HEK293 (cell line): Measurements from ENCODE around the gene ZBTB4.

ENCODE experiments used
- CTCF ChIA-PET: fragments of 350-600 bp; formaldehyde crosslinking; extraction: SDS; loops from one replicate; lab custom pipeline; 2021; ENCODE audit warnings: antibody characterized with exemption; lab: Yijun Ruan, JAX
- POLR2A ChIA-PET: fragments of 300-600 bp; formaldehyde crosslinking; extraction: SDS; loops from one replicate; lab custom pipeline; 2020; ENCODE audit warnings: antibody characterized with exemption, inconsistent platforms; lab: Yijun Ruan, JAX
- H3K27ac ChIP-seq: fragments of 200-500 bp; sonication (Bioruptor generic); 2 replicates; pipeline ENCODE4 v1.5.1; 2014; ENCODE audit warnings: low read depth, low read length, control low read depth, inconsistent platforms; ENCODE audit errors: extremely low read depth
- H3K36me3 ChIP-seq, 2 experiments: fragments of 200-500 bp in 1 of 2; sonication (Bioruptor generic) in 1 of 2; 1 replicate in 1 of 2; 2 replicates in 1 of 2; pipeline ENCODE4 v1.5.1; 2014 to 2017; ENCODE audit warnings: inconsistent platforms in 2 of 2, low read length in 2 of 2; ENCODE audit not compliant: control insufficient read depth in 2 of 2, insufficient read depth in 1 of 2
- H3K4me1 ChIP-seq: fragments of 200-500 bp; sonication (Bioruptor generic); 2 replicates; pipeline ENCODE4 v1.5.1; 2014; ENCODE audit warnings: mild to moderate bottlenecking, low read length, inconsistent platforms; ENCODE audit not compliant: control insufficient read depth, insufficient read depth
- H3K4me3 ChIP-seq: 2 replicates; pipeline ENCODE4 v1.5.1; 2011; ENCODE audit warnings: low read depth, mild to moderate bottlenecking, control low read depth, low read length, moderate library complexity
- H3K9me3 ChIP-seq: fragments of 200-500 bp; sonication (Bioruptor generic); 2 replicates; pipeline ENCODE4 v1.5.1; 2014; ENCODE audit warnings: low read depth, low read length, inconsistent platforms; ENCODE audit not compliant: control insufficient read depth, insufficient read depth
- BCL11A ChIP-seq: fragments of 450-650 bp; formaldehyde crosslinking; IDR thresholded peaks from 2 replicates; pipeline ENCODE4 v1.5.1; 2016; ENCODE audit warnings: low read depth, missing biosample characterization, missing genetic modification characterization
- KLF7 ChIP-seq: fragments of 450-650 bp; formaldehyde crosslinking; IDR thresholded peaks from 2 replicates; pipeline ENCODE4 v1.5.1; 2016; ENCODE audit warnings: missing biosample characterization, missing genetic modification characterization, borderline replicate concordance
- KLF8 ChIP-seq: fragments of 450-650 bp; formaldehyde crosslinking; IDR thresholded peaks from 2 replicates; pipeline ENCODE4 v1.5.1; 2016; ENCODE audit warnings: missing biosample characterization, missing genetic modification characterization
- OSR2 ChIP-seq: fragments of 450-650 bp; formaldehyde crosslinking; IDR thresholded peaks from 2 replicates; pipeline ENCODE4 v1.5.1; 2016; ENCODE audit warnings: missing biosample characterization, missing genetic modification characterization
- PRDM6 ChIP-seq: fragments of 450-650 bp; formaldehyde crosslinking; IDR thresholded peaks from 2 replicates; pipeline ENCODE4 v1.5.1; 2017; ENCODE audit warnings: missing biosample characterization, missing genetic modification characterization
- REPIN1 ChIP-seq: fragments of 450-650 bp; formaldehyde crosslinking; IDR thresholded peaks from 2 replicates; pipeline ENCODE4 v1.5.1; 2017; ENCODE audit warnings: missing biosample characterization, missing genetic modification characterization, low read depth
- SALL2 ChIP-seq: fragments of 450-650 bp; formaldehyde crosslinking; IDR thresholded peaks from 2 replicates; pipeline ENCODE4 v1.5.0; 2017; ENCODE audit warnings: missing biosample characterization, mild to moderate bottlenecking, missing genetic modification characterization, borderline replicate concordance
- SP3 ChIP-seq: fragments of 450-650 bp; formaldehyde crosslinking; IDR thresholded peaks from 2 replicates; pipeline ENCODE4 v1.5.1; 2016; ENCODE audit warnings: missing biosample characterization, missing genetic modification characterization
- ZBTB21 ChIP-seq: fragments of 450-650 bp; formaldehyde crosslinking; IDR thresholded peaks from 2 replicates; pipeline ENCODE4 v1.5.1; 2017; ENCODE audit warnings: missing biosample characterization, missing genetic modification characterization
- ZFP41 ChIP-seq: fragments of 450-650 bp; formaldehyde crosslinking; IDR thresholded peaks from 2 replicates; pipeline ENCODE4 v1.5.1; 2016; ENCODE audit warnings: missing biosample characterization, missing genetic modification characterization, borderline replicate concordance
- ZIC2 ChIP-seq: fragments of 450-650 bp; formaldehyde crosslinking; IDR thresholded peaks from 2 replicates; pipeline ENCODE4 v1.5.1; 2016; ENCODE audit warnings: missing biosample characterization, missing genetic modification characterization
- ZNF146 ChIP-seq: fragments of 450-650 bp; formaldehyde crosslinking; IDR thresholded peaks from 2 replicates; pipeline ENCODE4 v1.5.1; 2016; ENCODE audit warnings: missing biosample characterization, missing genetic modification characterization
- ZNF169 ChIP-seq: fragments of 450-650 bp; formaldehyde crosslinking; IDR thresholded peaks from 2 replicates; pipeline ENCODE4 v1.5.1; 2016; ENCODE audit warnings: missing biosample characterization, missing genetic modification characterization
- ZNF184 ChIP-seq: fragments of 450-650 bp; IDR thresholded peaks from 2 replicates; pipeline ENCODE4 v1.5.1; 2018; ENCODE audit warnings: missing biosample characterization, mild to moderate bottlenecking, missing genetic modification characterization
- ZNF19 ChIP-seq: fragments of 450-650 bp; formaldehyde crosslinking; IDR thresholded peaks from 2 replicates; pipeline ENCODE4; 2016; ENCODE audit warnings: missing biosample characterization, missing genetic modification characterization, low read depth
- ZNF221 ChIP-seq: fragments of 450-650 bp; formaldehyde crosslinking; IDR thresholded peaks from 2 replicates; pipeline ENCODE4 v1.5.1; 2017; ENCODE audit warnings: missing biosample characterization, missing genetic modification characterization, borderline replicate concordance
- ZNF239 ChIP-seq: fragments of 450-650 bp; formaldehyde crosslinking; IDR thresholded peaks from 2 replicates; pipeline ENCODE4 v1.5.1; 2016; ENCODE audit warnings: missing biosample characterization, missing genetic modification characterization
- ZNF292 ChIP-seq: fragments of 450-650 bp; formaldehyde crosslinking; IDR thresholded peaks from 2 replicates; pipeline ENCODE4 v1.5.1; 2016; ENCODE audit warnings: low read depth, missing biosample characterization, missing genetic modification characterization, borderline replicate concordance
- ZNF341 ChIP-seq: fragments of 450-650 bp; formaldehyde crosslinking; IDR thresholded peaks from 2 replicates; pipeline ENCODE4; 2016; ENCODE audit warnings: low read depth, missing biosample characterization, missing genetic modification characterization
- ZNF510 ChIP-seq: fragments of 450-650 bp; formaldehyde crosslinking; IDR thresholded peaks from 2 replicates; pipeline ENCODE4 v1.5.1; 2018; ENCODE audit warnings: mild to moderate bottlenecking, missing genetic modification characterization, missing biosample characterization; ENCODE audit not compliant: insufficient replicate concordance
- ZNF558 ChIP-seq: fragments of 450-650 bp; formaldehyde crosslinking; IDR thresholded peaks from 2 replicates; pipeline ENCODE4 v1.5.1; 2016; ENCODE audit warnings: missing biosample characterization, missing genetic modification characterization
- ZNF560 ChIP-seq: fragments of 450-650 bp; formaldehyde crosslinking; IDR thresholded peaks from 2 replicates; pipeline ENCODE4 v1.5.1; 2017; ENCODE audit warnings: missing biosample characterization, missing genetic modification characterization, borderline replicate concordance
- ZNF707 ChIP-seq: fragments of 450-650 bp; formaldehyde crosslinking; IDR thresholded peaks from 2 replicates; pipeline ENCODE4 v1.5.1; 2016; ENCODE audit warnings: missing biosample characterization, missing genetic modification characterization
- ZNF768 ChIP-seq: fragments of 450-650 bp; formaldehyde crosslinking; IDR thresholded peaks from 2 replicates; pipeline ENCODE4 v1.5.1; 2018; ENCODE audit warnings: missing biosample characterization, mild to moderate bottlenecking, missing genetic modification characterization
- ZNF837 ChIP-seq: fragments of 450-650 bp; formaldehyde crosslinking; IDR thresholded peaks from 2 replicates; pipeline ENCODE4 v1.5.1; 2016; ENCODE audit warnings: missing biosample characterization, missing genetic modification characterization
- ZSCAN23 ChIP-seq: fragments of 450-650 bp; formaldehyde crosslinking; IDR thresholded peaks from 2 replicates; pipeline ENCODE4 v1.5.1; 2016; ENCODE audit warnings: missing biosample characterization, missing genetic modification characterization
- ZSCAN5A ChIP-seq: fragments of 450-650 bp; formaldehyde crosslinking; IDR thresholded peaks from 2 replicates; pipeline ENCODE4 v1.5.1; 2016; ENCODE audit warnings: missing biosample characterization, missing genetic modification characterization
- TF ChIP-seq, protein P1 (sequence below): fragments of 450-650 bp; formaldehyde crosslinking; IDR thresholded peaks from 2 replicates; pipeline ENCODE4 v1.5.1; 2016; ENCODE audit warnings: missing biosample characterization, missing genetic modification characterization

Gene ZBTB4

DNA sequence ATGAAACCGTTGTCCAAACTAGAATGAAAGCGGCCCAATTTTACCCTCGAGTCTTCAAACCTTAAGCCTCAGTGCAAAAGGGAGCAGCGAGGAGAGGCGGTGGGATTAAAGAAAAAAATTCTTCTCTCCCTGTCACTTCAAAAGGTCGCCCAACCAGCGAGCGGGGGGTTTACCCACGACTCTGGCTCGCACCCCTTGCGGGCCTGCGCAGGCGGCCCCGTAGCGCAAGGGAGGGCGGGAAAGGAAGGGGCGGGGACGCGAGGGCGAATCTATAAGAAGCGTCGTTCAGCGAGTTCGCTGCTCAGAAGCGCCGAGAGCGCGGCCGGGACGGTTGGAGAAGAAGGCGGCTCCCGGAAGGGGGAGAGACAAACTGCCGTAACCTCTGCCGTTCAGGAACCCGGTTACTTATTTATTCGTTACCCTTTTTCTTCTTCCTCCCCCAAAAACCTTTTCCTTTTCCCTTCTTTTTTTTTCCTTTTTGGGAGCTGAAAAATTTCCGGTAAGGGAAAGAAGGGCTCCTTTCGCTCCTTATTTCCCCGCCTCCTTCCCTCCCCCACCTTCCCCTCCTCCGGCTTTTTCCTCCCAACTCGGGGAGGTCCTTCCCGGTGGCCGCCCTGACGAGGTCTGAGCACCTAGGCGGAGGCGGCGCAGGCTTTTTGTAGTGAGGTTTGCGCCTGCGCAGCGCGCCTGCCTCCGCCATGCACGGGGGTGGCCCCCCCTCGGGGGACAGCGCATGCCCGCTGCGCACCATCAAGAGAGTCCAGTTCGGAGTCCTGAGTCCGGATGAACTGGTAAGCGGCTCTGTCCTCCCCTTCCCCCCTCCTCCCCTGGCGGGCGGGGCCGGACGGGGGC lies 4.9 kb upstream of the ZBTB4 start, which contains the start of gene POLR2A (continued):
- 0 out of 2 replicates have a peak, but pooled peaks have one; percentile 41 for TF ChIP-seq PRDM6 (tag by site-specific recombination)
- TF ChIP-seq BCL11A (tag by site-specific recombination) = no peak
- TF ChIP-seq REPIN1 (tag by site-specific recombination) = peak; percentile 85; the same call in 1 of the 2 replicates
- TF ChIP-seq, all 188 proteins: peak for 114

GRCh38 chr17:7483255-7484066 lies 4.0 kb upstream of the ZBTB4 start:
- Histone ChIP-seq H3K36me3 (peaks cover 4 to 21% of the 10 kb centered on the region in 2 experiments; a peak in 2 of 3 replicates), H3K9me3 (no peaks in the 10 kb centered on the region), H3K4me1 (peaks cover 19% of the 10 kb centered on the region), H3K27ac (peak overlapping the region; percentile 100), H3K4me3 (peak overlapping the region; percentile 87)
- POLR2A ChIA-PET = interaction anchor here (0.5 to 3.8 kb wide), 36 partner anchors 7 to 447 kb away, joined by 3 to 39 read pairs (median 5); partner anchors contain the start of genes CD68, FGF11, FXR2 and MPDU1
- CTCF ChIA-PET = interaction anchor here (0.6 to 1.2 kb wide), 2 partner anchors 66 to 157 kb away, joined by 3 read pairs; no protein-coding TSS in a partner anchor
- TF ChIP-seq ZIC2 (tag by site-specific recombination) (no peak), ZSCAN23 (tag by site-specific recombination) (peak; percentile 32; the same call in 1 of the 2 replicates), REPIN1 (tag by site-specific recombination) (no peak), ZNF221 (tag by site-specific recombination) (no peak), ZNF184 (tag by site-specific recombination) (no peak), ZNF19 (tag by site-specific recombination) (no peak), ZNF558 (tag by site-specific recombination) (peak; percentile 65; the same call in 1 of the 2 replicates), ZNF768 (tag by site-specific recombination) (no peak), ZFP41 (no peak), SP3 (tag by site-specific recombination) (no peak; the same call in 1 of the 2 replicates), ZBTB21 (tag by site-specific recombination) (peak; percentile 99), ZSCAN5A (tag by site-specific recombination) (no peak), ZNF510 (no peak), ZNF560 (no peak), KLF8 (tag by site-specific recombination) (peak; percentile 84), ZNF341 (peak; percentile 78), KLF7 (tag by site-specific recombination) (no peak; the same call in 1 of the 2 replicates), ZNF837 (tag by site-specific recombination) (no peak), OSR2 (tag by site-specific recombination) (peak; percentile 17; the same call in 1 of the 2 replicates), SALL2 (tag by site-specific recombination) (no peak), ZNF146 (tag by site-specific recombination) (no peak), ZNF707 (tag by site-specific recombination) (no peak), ZNF292 (no peak), ZNF169 (tag by site-specific recombination) (no peak), ZNF239 (tag by site-specific recombination) (no peak)
- TF ChIP-seq, protein P1, sequence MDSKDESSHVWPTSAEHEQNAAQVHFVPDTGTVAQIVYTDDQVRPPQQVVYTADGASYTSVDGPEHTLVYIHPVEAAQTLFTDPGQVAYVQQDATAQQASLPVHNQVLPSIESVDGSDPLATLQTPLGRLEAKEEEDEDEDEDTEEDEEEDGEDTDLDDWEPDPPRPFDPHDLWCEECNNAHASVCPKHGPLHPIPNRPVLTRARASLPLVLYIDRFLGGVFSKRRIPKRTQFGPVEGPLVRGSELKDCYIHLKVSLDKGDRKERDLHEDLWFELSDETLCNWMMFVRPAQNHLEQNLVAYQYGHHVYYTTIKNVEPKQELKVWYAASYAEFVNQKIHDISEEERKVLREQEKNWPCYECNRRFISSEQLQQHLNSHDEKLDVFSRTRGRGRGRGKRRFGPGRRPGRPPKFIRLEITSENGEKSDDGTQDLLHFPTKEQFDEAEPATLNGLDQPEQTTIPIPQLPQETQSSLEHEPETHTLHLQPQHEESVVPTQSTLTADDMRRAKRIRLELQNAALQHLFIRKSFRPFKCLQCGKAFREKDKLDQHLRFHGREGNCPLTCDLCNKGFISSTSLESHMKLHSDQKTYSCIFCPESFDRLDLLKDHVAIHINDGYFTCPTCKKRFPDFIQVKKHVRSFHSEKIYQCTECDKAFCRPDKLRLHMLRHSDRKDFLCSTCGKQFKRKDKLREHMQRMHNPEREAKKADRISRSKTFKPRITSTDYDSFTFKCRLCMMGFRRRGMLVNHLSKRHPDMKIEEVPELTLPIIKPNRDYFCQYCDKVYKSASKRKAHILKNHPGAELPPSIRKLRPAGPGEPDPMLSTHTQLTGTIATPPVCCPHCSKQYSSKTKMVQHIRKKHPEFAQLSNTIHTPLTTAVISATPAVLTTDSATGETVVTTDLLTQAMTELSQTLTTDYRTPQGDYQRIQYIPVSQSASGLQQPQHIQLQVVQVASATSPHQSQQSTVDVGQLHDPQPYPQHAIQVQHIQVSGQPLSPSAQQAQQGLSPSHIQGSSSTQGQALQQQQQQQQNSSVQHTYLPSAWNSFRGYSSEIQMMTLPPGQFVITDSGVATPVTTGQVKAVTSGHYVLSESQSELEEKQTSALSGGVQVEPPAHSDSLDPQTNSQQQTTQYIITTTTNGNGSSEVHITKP (tag by site-specific recombination) = peak; percentile 95
